Activated naive CD8-positive, alpha-beta T cell treated with anti-CD3 and anti-CD28 coated beads, Interleukin-2, amount 50 U/mL, for 24 hours (primary cell): Measurements from ENCODE around the gene RPP30.

Experiments
- ATAC-seq: fragments of 150-1000 bp; cut with Tn5 transposase; one replicate; pipeline ENCODE4 v1.10.0; 2021
- DNase-seq: peaks from one replicate; pipeline ENCODE4 v3.0.0; 2021
- H3K27ac Mint-ChIP-seq: one replicate; pipeline ENCODE4 v1.8.0; 2021; ENCODE audit warnings: mild to moderate bottlenecking, mixed read lengths
- H3K27me3 Mint-ChIP-seq: one replicate; pipeline ENCODE4 v1.8.0; 2021; ENCODE audit warnings: mixed read lengths
- H3K36me3 Mint-ChIP-seq: one replicate; pipeline ENCODE4 v1.8.0; 2021; ENCODE audit warnings: low read depth, mixed read lengths
- H3K4me1 Mint-ChIP-seq: one replicate; pipeline ENCODE4 v1.8.0; 2021; ENCODE audit warnings: mixed read lengths
- H3K4me3 Mint-ChIP-seq: one replicate; pipeline ENCODE4 v1.8.0; 2021; ENCODE audit warnings: mild to moderate bottlenecking, moderate library complexity, mixed read lengths
- H3K9me3 Mint-ChIP-seq: one replicate; pipeline ENCODE4 v1.8.0; 2021; ENCODE audit warnings: mixed read lengths

The RPP30 gene

GRCh38 chr10:90917968-90918318 lies 46.2 kb downstream of the RPP30 start:
- Mint-ChIP-seq H3K9me3 (no peaks in the 10 kb centered on the region), H3K27me3 (peaks cover 7% of the 10 kb centered on the region), H3K4me3 (no peak overlapping the region), H3K27ac (no peak overlapping the region), H3K36me3 (no peaks in the 10 kb centered on the region), H3K4me1 (no peaks in the 10 kb centered on the region)
- no peak for DNase-seq
- ATAC-seq, result no peak

GRCh38 chr10:90919683-90920574 lies 48.2 kb downstream of the RPP30 start:
- H3K27me3 Mint-ChIP-seq, result peaks cover 10% of the 10 kb centered on the region

GRCh38 chr10:90920986-90921666 lies 49.4 kb downstream of the RPP30 start, which contains the start of gene ANKRD1:
ANKRD1 (minus strand) TSS chr10:90921087; CDS start chr10:90921027, 60 bp downstream.
- H3K36me3 Mint-ChIP-seq, result no peaks in the 10 kb centered on the region
- peaks cover 10% of the 10 kb centered on the region for H3K27me3 Mint-ChIP-seq
- ATAC-seq, result no peak
- no peaks in the 10 kb centered on the region for H3K9me3 Mint-ChIP-seq
- H3K4me3 Mint-ChIP-seq, result no peak within 1 kb of the TSS
- H3K27ac Mint-ChIP-seq, result no peak within 1 kb of the TSS
- H3K4me1 Mint-ChIP-seq, result no peaks in the 10 kb centered on the region
- no peak for DNase-seq

More at GRCh38 chr10:90919683-90920574, 48.2 kb downstream of the RPP30 start:
- Mint-ChIP-seq H3K9me3 (no peaks in the 10 kb centered on the region), H3K27ac (no peak overlapping the region), H3K36me3 (no peaks in the 10 kb centered on the region), H3K4me1 (no peaks in the 10 kb centered on the region), H3K4me3 (no peak overlapping the region)
- no peak for DNase-seq
- no peak for ATAC-seq

- Mint-ChIP-seq H3K27ac (no peak overlapping the region), H3K9me3 (no peaks in the 10 kb centered on the region), H3K4me3 (no peak overlapping the region), H3K36me3 (no peaks in the 10 kb centered on the region), H3K4me1 (no peaks in the 10 kb centered on the region), H3K27me3 (peaks cover 10% of the 10 kb centered on the region)
- ATAC-seq, result no peak
- no peak for DNase-seq
These were observed 50.1 kb downstream of the RPP30 start for GRCh38 chr10:90921906-90922305.

- H3K36me3 Mint-ChIP-seq, result no peaks in the 10 kb centered on the region
These were observed 51.4 kb downstream of the RPP30 start for GRCh38 chr10:90923111-90923731.

GRCh38 chr10:90924552-90924951 lies 52.8 kb downstream of the RPP30 start:
- DNase-seq, result no peak
- no peak overlapping the region for H3K27ac Mint-ChIP-seq

More at GRCh38 chr10:90923111-90923731, 51.4 kb downstream of the RPP30 start:
- DNase-seq (no peak), ATAC-seq (no peak)
- Mint-ChIP-seq H3K27me3 (peaks cover 10% of the 10 kb centered on the region), H3K9me3 (no peaks in the 10 kb centered on the region), H3K27ac (no peak overlapping the region), H3K4me1 (no peaks in the 10 kb centered on the region), H3K4me3 (no peak overlapping the region)

GRCh38 chr10:90925079-90926029 lies 53.6 kb downstream of the RPP30 start:
- peaks cover 10% of the 10 kb centered on the region for H3K27me3 Mint-ChIP-seq
- no peaks in the 10 kb centered on the region for H3K9me3 Mint-ChIP-seq
- H3K36me3 Mint-ChIP-seq, result no peaks in the 10 kb centered on the region
- H3K4me3 Mint-ChIP-seq, result no peak overlapping the region
- no peaks in the 10 kb centered on the region for H3K4me1 Mint-ChIP-seq
- DNase-seq (no peak), ATAC-seq (no peak)
- no peak overlapping the region for H3K27ac Mint-ChIP-seq

More at GRCh38 chr10:90924552-90924951, 52.8 kb downstream of the RPP30 start:
- peaks cover 13% of the 10 kb centered on the region for H3K27me3 Mint-ChIP-seq
- H3K36me3 Mint-ChIP-seq, result no peaks in the 10 kb centered on the region
- no peaks in the 10 kb centered on the region for H3K4me1 Mint-ChIP-seq
- no peak for ATAC-seq
- no peak overlapping the region for H3K4me3 Mint-ChIP-seq
- H3K9me3 Mint-ChIP-seq, result no peaks in the 10 kb centered on the region

- Mint-ChIP-seq H3K27ac (no peak overlapping the region), H3K9me3 (no peaks in the 10 kb centered on the region), H3K4me3 (no peak overlapping the region), H3K36me3 (no peaks in the 10 kb centered on the region), H3K4me1 (no peaks in the 10 kb centered on the region), H3K27me3 (peaks cover 13% of the 10 kb centered on the region)
- no peak for ATAC-seq
- DNase-seq, result no peak
These were observed 55.5 kb downstream of the RPP30 start for GRCh38 chr10:90927293-90927692.

GRCh38 chr10:90929179-90929578 lies 57.4 kb downstream of the RPP30 start:
- H3K4me1 Mint-ChIP-seq, result no peaks in the 10 kb centered on the region
- peaks cover 8% of the 10 kb centered on the region for H3K27me3 Mint-ChIP-seq
- DNase-seq (no peak), ATAC-seq (no peak)
- no peak overlapping the region for H3K4me3 Mint-ChIP-seq
- H3K27ac Mint-ChIP-seq, result no peak overlapping the region
- H3K36me3 Mint-ChIP-seq, result no peaks in the 10 kb centered on the region
- H3K9me3 Mint-ChIP-seq, result no peaks in the 10 kb centered on the region

- Mint-ChIP-seq H3K4me3 (no peak overlapping the region), H3K36me3 (no peaks in the 10 kb centered on the region), H3K27me3 (peaks cover 8% of the 10 kb centered on the region), H3K27ac (no peak overlapping the region), H3K4me1 (no peaks in the 10 kb centered on the region), H3K9me3 (no peaks in the 10 kb centered on the region)
- ATAC-seq (no peak), DNase-seq (no peak)
These were observed 58.5 kb downstream of the RPP30 start for GRCh38 chr10:90930070-90930837.

GRCh38 chr10:90930971-90931871 lies 59.4 kb downstream of the RPP30 start:
- ATAC-seq (no peak), DNase-seq (no peak)
- H3K9me3 Mint-ChIP-seq, result no peaks in the 10 kb centered on the region
- H3K27ac Mint-ChIP-seq, result no peak overlapping the region
- peaks cover 8% of the 10 kb centered on the region for H3K27me3 Mint-ChIP-seq
- H3K4me1 Mint-ChIP-seq, result no peaks in the 10 kb centered on the region
- no peaks in the 10 kb centered on the region for H3K36me3 Mint-ChIP-seq
- H3K4me3 Mint-ChIP-seq, result no peak overlapping the region

GRCh38 chr10:90935581-90936275 lies 64.0 kb downstream of the RPP30 start:
- Mint-ChIP-seq H3K4me1 (no peaks in the 10 kb centered on the region), H3K27me3 (peaks cover 3% of the 10 kb centered on the region), H3K27ac (no peak overlapping the region), H3K9me3 (no peaks in the 10 kb centered on the region), H3K36me3 (no peaks in the 10 kb centered on the region), H3K4me3 (no peak overlapping the region)
- no peak for ATAC-seq
- no peak for DNase-seq
